ENCODE results near the gene ITGB4.
A peak's percentile ranks its signal among the peaks of the same experiment; 100 is the strongest.

ITGB4 gene

GRCh38 chr17:75734674-75735294 lies 13.5 kb downstream of the ITGB4 start:
- Histone ChIP-seq H3K27ac (replicated peaks) (no peak overlapping the region), H3K27me3 (ENCODE audit: insufficient read depth, poor library complexity, severe bottlenecking) (no peaks in the 10 kb centered on the region), H3K4me3 (replicated peaks; ENCODE audit: insufficient read depth, low read length) (no peak overlapping the region)
- DNase-seq (ENCODE audit: low read depth in 1 of 2, low spot score in 1 of 2), result no peak
- TF ChIP-seq GABPA (IDR thresholded peaks at IDR 0.05; ENCODE audit: low read depth), result no peak
- TF ChIP-seq POLR2AphosphoS5 (IDR thresholded peaks at IDR 0.05; ENCODE audit: low read depth), result no peak
- TF ChIP-seq REST (IDR thresholded peaks at IDR 0.05; ENCODE audit: insufficient replicate concordance, low read depth), result no peak
- no peak for TF ChIP-seq CTCF (IDR thresholded peaks at IDR 0.05; ENCODE audit: insufficient read depth, low read length)
- TF ChIP-seq SPI1 (IDR thresholded peaks at IDR 0.05; ENCODE audit: borderline replicate concordance, low read depth), result no peak

- no peak for TF ChIP-seq POLR2AphosphoS5 (IDR thresholded peaks at IDR 0.05; ENCODE audit: low read depth)
- TF ChIP-seq REST (IDR thresholded peaks at IDR 0.05; ENCODE audit: insufficient replicate concordance, low read depth), result no peak
- no peak for TF ChIP-seq GABPA (IDR thresholded peaks at IDR 0.05; ENCODE audit: low read depth)
- Histone ChIP-seq H3K27me3 (ENCODE audit: insufficient read depth, poor library complexity, severe bottlenecking) (no peaks in the 10 kb centered on the region), H3K27ac (replicated peaks) (no peak overlapping the region), H3K4me3 (replicated peaks; ENCODE audit: insufficient read depth, low read length) (no peak overlapping the region)
- no peak for DNase-seq (ENCODE audit: low read depth in 1 of 2, low spot score in 1 of 2)
These were observed 15.0 kb downstream of the ITGB4 start for GRCh38 chr17:75736173-75736835.

GRCh38 chr17:75737133-75737962 lies 16.1 kb downstream of the ITGB4 start:
- Histone ChIP-seq H3K27me3 (ENCODE audit: insufficient read depth, poor library complexity, severe bottlenecking) (no peaks in the 10 kb centered on the region), H3K27ac (replicated peaks) (peak overlapping the region; percentile 82), H3K4me3 (replicated peaks; ENCODE audit: insufficient read depth, low read length) (no peak overlapping the region)
- no peak for DNase-seq (ENCODE audit: low read depth in 1 of 2, low spot score in 1 of 2)
- TF ChIP-seq SPI1 (IDR thresholded peaks at IDR 0.05; ENCODE audit: borderline replicate concordance, low read depth) (no peak), GABPA (IDR thresholded peaks at IDR 0.05; ENCODE audit: low read depth) (no peak)

GRCh38 chr17:75738218-75738802 lies 17.1 kb downstream of the ITGB4 start:
- TF ChIP-seq CTCF (IDR thresholded peaks at IDR 0.05; ENCODE audit: insufficient read depth, low read length) (no peak), GABPA (IDR thresholded peaks at IDR 0.05; ENCODE audit: low read depth) (no peak), POLR2AphosphoS5 (IDR thresholded peaks at IDR 0.05; ENCODE audit: low read depth) (peak; percentile 38; the same call in 1 of the 2 replicates), REST (IDR thresholded peaks at IDR 0.05; ENCODE audit: insufficient replicate concordance, low read depth) (no peak), SPI1 (IDR thresholded peaks at IDR 0.05; ENCODE audit: borderline replicate concordance, low read depth) (peak; percentile 73; the same call in 1 of the 2 replicates)
- Histone ChIP-seq H3K27me3 (ENCODE audit: insufficient read depth, poor library complexity, severe bottlenecking) (no peaks in the 10 kb centered on the region), H3K4me3 (replicated peaks; ENCODE audit: insufficient read depth, low read length) (no peak overlapping the region), H3K27ac (replicated peaks) (peak overlapping the region; percentile 82)
- peak; percentile 93 to 95 for DNase-seq (ENCODE audit: low read depth in 1 of 2, low spot score in 1 of 2)

Data from HL-60 (cell line).